Astrocyte (in vitro differentiated cells and primary cell): ENCODE measurements around the gene DNAJB9. TPM values are rescaled to one million over a fixed set of nuclear protein-coding genes. Genes with fewer than 3 reads are reported as not detected.

ENCODE experiments used
- DNase-seq: peaks from one replicate; pipeline ENCODE4 v3.0.0-alpha.2; 2010; ENCODE audit warnings: low read depth
- FAIRE-seq: peaks from 2 replicates; lab custom pipeline; 2011; peaks lifted over from hg19 to GRCh38; lab: Jason Lieb, UNC
- H2AFZ ChIP-seq: 2 replicates; pipeline ENCODE4 v1.6.0; 2012; ENCODE audit warnings: low read depth, low read length, inconsistent platforms
- H3K27ac ChIP-seq: 2 replicates; pipeline ENCODE4 v1.5.1; 2011; ENCODE audit warnings: low read depth, low read length, inconsistent platforms
- H3K27me3 ChIP-seq: 2 replicates; pipeline ENCODE4 v1.6.0; 2011; ENCODE audit warnings: low read length, inconsistent platforms; ENCODE audit not compliant: insufficient read depth
- H3K36me3 ChIP-seq: 2 replicates; pipeline ENCODE4 v1.5.1; 2011; ENCODE audit warnings: low read length, inconsistent platforms; ENCODE audit not compliant: insufficient read depth
- H3K4me1 ChIP-seq: 2 replicates; pipeline ENCODE4 v1.5.1; 2011; ENCODE audit warnings: low read length, inconsistent platforms; ENCODE audit not compliant: insufficient read depth
- H3K4me2 ChIP-seq: 2 replicates; pipeline ENCODE4 v1.6.0; 2012; ENCODE audit warnings: low read length, inconsistent platforms
- H3K4me3 ChIP-seq: 2 replicates; pipeline ENCODE4 v1.5.1; 2011; ENCODE audit warnings: low read depth, mild to moderate bottlenecking, low read length, inconsistent platforms; ENCODE audit not compliant: insufficient read depth
- H3K79me2 ChIP-seq: 2 replicates; pipeline ENCODE4 v1.6.0; 2012; ENCODE audit warnings: mild to moderate bottlenecking, low read length, inconsistent platforms; ENCODE audit not compliant: insufficient read depth
- H3K9ac ChIP-seq: 2 replicates; pipeline ENCODE4 v1.6.0; 2012; ENCODE audit warnings: mild to moderate bottlenecking, low read length, inconsistent platforms
- H3K9me3 ChIP-seq: 2 replicates; pipeline ENCODE4 v1.5.1; 2012; ENCODE audit warnings: low read depth, mild to moderate bottlenecking, low read length, inconsistent platforms; ENCODE audit not compliant: insufficient read depth
- H4K20me1 ChIP-seq: 2 replicates; pipeline ENCODE4 v1.6.0; 2012; ENCODE audit warnings: low read length, inconsistent platforms; ENCODE audit not compliant: insufficient read depth
- H3K27ac Mint-ChIP-seq: one replicate; pipeline ENCODE4 v1.8.0; 2021; ENCODE audit warnings: mild to moderate bottlenecking, mixed read lengths; ENCODE audit not compliant: unreplicated experiment
- H3K27me3 Mint-ChIP-seq: one replicate; pipeline ENCODE4 v1.8.0; 2021; ENCODE audit warnings: low read depth, mixed read lengths; ENCODE audit not compliant: unreplicated experiment
- H3K36me3 Mint-ChIP-seq: one replicate; pipeline ENCODE4 v1.8.0; 2021; ENCODE audit warnings: low read depth, mixed read lengths; ENCODE audit not compliant: unreplicated experiment
- H3K4me1 Mint-ChIP-seq: one replicate; pipeline ENCODE4 v1.8.0; 2021; ENCODE audit warnings: low read depth, mixed read lengths; ENCODE audit not compliant: unreplicated experiment
- H3K4me3 Mint-ChIP-seq: one replicate; pipeline ENCODE4 v1.8.0; 2021; ENCODE audit warnings: mild to moderate bottlenecking, moderate library complexity, mixed read lengths; ENCODE audit not compliant: unreplicated experiment
- H3K9me3 Mint-ChIP-seq: one replicate; pipeline ENCODE4 v1.8.0; 2021; ENCODE audit warnings: mild to moderate bottlenecking, mixed read lengths; ENCODE audit not compliant: unreplicated experiment
- CTCF ChIP-seq: IDR thresholded peaks from 2 replicates; pipeline ENCODE4 v1.5.1; 2011; ENCODE audit warnings: low read depth, mild to moderate bottlenecking, inconsistent platforms, low read length, moderate library complexity; ENCODE audit not compliant: insufficient read depth
- EZH2 ChIP-seq: IDR thresholded peaks from 2 replicates; pipeline ENCODE4 v1.6.1; 2012; ENCODE audit warnings: mild to moderate bottlenecking, low read length, inconsistent platforms; ENCODE audit not compliant: insufficient read depth
- total RNA-seq: library from RNA; stranded (reverse); gene quantifications from 2 replicates; pipeline ENCODE4 v1.2.1, GENCODE V29; 2021

Gene DNAJB9
- total RNA-seq, 1 donor from 2014 or later, result 25.2 TPM

- Histone ChIP-seq H3K79me2 (peaks cover 62% of the 10 kb centered on the region), H3K9ac (no peak overlapping the region), H3K27me3 (no peaks in the 10 kb centered on the region), H3K4me2 (no peak overlapping the region), H4K20me1 (peaks cover 32% of the 10 kb centered on the region), H3K36me3 (peaks cover 23% of the 10 kb centered on the region), H3K4me1 (peaks cover 15% of the 10 kb centered on the region), H3K4me3 (no peak overlapping the region), H3K27ac (no peak overlapping the region), H3K9me3 (no peaks in the 10 kb centered on the region), H2AFZ (no peak overlapping the region)
- FAIRE-seq, result no peak
- Mint-ChIP-seq H3K27ac (no peak overlapping the region), H3K36me3 (peaks cover 3% of the 10 kb centered on the region), H3K4me3 (no peak overlapping the region), H3K4me1 (peaks cover 11% of the 10 kb centered on the region), H3K9me3 (no peaks in the 10 kb centered on the region), H3K27me3 (no peaks in the 10 kb centered on the region)
- TF ChIP-seq EZH2, result no peak
- TF ChIP-seq CTCF, result no peak
- DNase-seq, result no peak
Observed at GRCh38 chr7:108572480-108572879, 2.8 kb downstream of the DNAJB9 start.

GRCh38 chr7:108575156-108575555 lies 5.5 kb downstream of the DNAJB9 start:
- Histone ChIP-seq H2AFZ (no peak overlapping the region), H3K27me3 (no peaks in the 10 kb centered on the region), H3K4me1 (peaks cover 3% of the 10 kb centered on the region), H4K20me1 (peaks cover 32% of the 10 kb centered on the region), H3K4me3 (no peak overlapping the region), H3K79me2 (peaks cover 39% of the 10 kb centered on the region), H3K27ac (no peak overlapping the region), H3K9ac (no peak overlapping the region), H3K4me2 (no peak overlapping the region), H3K36me3 (peaks cover 23% of the 10 kb centered on the region), H3K9me3 (peaks cover 3% of the 10 kb centered on the region)
- no peak for TF ChIP-seq EZH2
- no peak for TF ChIP-seq CTCF
- Mint-ChIP-seq H3K4me3 (no peak overlapping the region), H3K27me3 (no peaks in the 10 kb centered on the region), H3K27ac (no peak overlapping the region), H3K4me1 (peaks cover 2% of the 10 kb centered on the region), H3K36me3 (peaks cover 10% of the 10 kb centered on the region), H3K9me3 (no peaks in the 10 kb centered on the region)
- DNase-seq, result no peak
- FAIRE-seq, result no peak

GRCh38 chr7:108576116-108576515 lies 6.4 kb downstream of the DNAJB9 start:
- H3K27ac ChIP-seq, result no peak overlapping the region
- H2AFZ ChIP-seq, result no peak overlapping the region
- peaks cover 10% of the 10 kb centered on the region for H3K36me3 Mint-ChIP-seq
- TF ChIP-seq EZH2 (no peak), CTCF (no peak)
- H3K4me3 Mint-ChIP-seq, result no peak overlapping the region
- no peaks in the 10 kb centered on the region for H3K9me3 Mint-ChIP-seq
- FAIRE-seq (no peak), DNase-seq (no peak)
- no peak overlapping the region for H3K4me3 ChIP-seq
- H3K27me3 Mint-ChIP-seq, result no peaks in the 10 kb centered on the region
- peaks cover 3% of the 10 kb centered on the region for H3K4me1 ChIP-seq
- no peaks in the 10 kb centered on the region for H3K27me3 ChIP-seq
- peaks cover 27% of the 10 kb centered on the region for H4K20me1 ChIP-seq
- peaks cover 2% of the 10 kb centered on the region for H3K4me1 Mint-ChIP-seq
- H3K79me2 ChIP-seq, result peaks cover 29% of the 10 kb centered on the region
- H3K9ac ChIP-seq, result no peak overlapping the region
- H3K4me2 ChIP-seq, result no peak overlapping the region
- H3K36me3 ChIP-seq, result peaks cover 23% of the 10 kb centered on the region
- peaks cover 3% of the 10 kb centered on the region for H3K9me3 ChIP-seq
- no peak overlapping the region for H3K27ac Mint-ChIP-seq
